ENCODE measurements around the gene GPR137. TPM values are rescaled to one million over a fixed set of nuclear protein-coding genes. Genes with fewer than 3 reads are reported as not detected.

GPR137 gene
- total and polyA plus RNA-seq, 4 donors = 6.7 to 22.2 (median 9.0) TPM

DNA sequence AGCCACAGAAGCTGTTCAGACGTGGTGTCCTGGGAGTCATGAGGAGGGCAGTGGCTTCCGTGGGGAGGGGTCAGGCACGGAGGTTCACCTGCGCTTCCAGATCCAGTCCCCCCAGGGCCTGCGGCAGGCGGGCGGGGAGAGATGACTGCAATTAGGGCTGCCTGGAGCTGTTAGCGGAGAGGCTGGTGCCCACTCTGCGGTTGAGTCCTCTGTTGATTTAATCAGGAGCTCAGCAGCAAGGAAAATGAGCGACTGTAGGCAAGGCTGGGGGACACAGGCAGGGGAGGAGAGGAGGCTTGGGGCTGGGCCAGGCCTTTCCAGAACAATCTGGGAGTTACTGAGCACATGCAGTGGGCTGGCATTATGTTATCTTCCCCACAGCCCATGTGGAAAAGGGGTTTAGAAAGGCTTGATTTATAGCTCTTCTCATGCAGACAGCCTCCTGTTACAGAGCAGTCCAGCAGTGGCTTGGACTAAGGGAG lies 21.2 kb upstream of the GPR137 start:
- WGBS = 96% methylated on average over 10 of the region's 10 CpGs
- Histone ChIP-seq H3K4me1 (ENCODE audit: control insufficient read depth in 4 of 4, insufficient read depth in 4 of 4, low read length in 3 of 4) (peaks cover 5 to 17% (median 14%) of the 10 kb centered on the region in 4 donors), H3K9ac (ENCODE audit: low read depth in 1 of 2, low read length in 2 of 2) (no peak overlapping the region), H3K36me3 (ENCODE audit: control insufficient read depth in 4 of 4, insufficient read depth in 3 of 4, low read depth in 1 of 4, low read length in 3 of 4) (peaks cover 0 to 9% (median 3%) of the 10 kb centered on the region in 4 donors), H3K9me3 (ENCODE audit: control insufficient read depth in 4 of 4, low read length in 3 of 4) (no peaks in the 10 kb centered on the region), H3K4me3 (ENCODE audit: low read depth in 1 of 3, low read length in 3 of 3) (no peak overlapping the region), H3K27ac (ENCODE audit: low read depth in 1 of 2, low read length in 2 of 2) (no peak overlapping the region), H3K27me3 (ENCODE audit: control insufficient read depth in 4 of 4, insufficient read depth in 4 of 4, low read length in 3 of 4) (no peaks in the 10 kb centered on the region)
- DNase-seq (ENCODE audit: low spot score) = no peak
- TF ChIP-seq, protein P1, sequence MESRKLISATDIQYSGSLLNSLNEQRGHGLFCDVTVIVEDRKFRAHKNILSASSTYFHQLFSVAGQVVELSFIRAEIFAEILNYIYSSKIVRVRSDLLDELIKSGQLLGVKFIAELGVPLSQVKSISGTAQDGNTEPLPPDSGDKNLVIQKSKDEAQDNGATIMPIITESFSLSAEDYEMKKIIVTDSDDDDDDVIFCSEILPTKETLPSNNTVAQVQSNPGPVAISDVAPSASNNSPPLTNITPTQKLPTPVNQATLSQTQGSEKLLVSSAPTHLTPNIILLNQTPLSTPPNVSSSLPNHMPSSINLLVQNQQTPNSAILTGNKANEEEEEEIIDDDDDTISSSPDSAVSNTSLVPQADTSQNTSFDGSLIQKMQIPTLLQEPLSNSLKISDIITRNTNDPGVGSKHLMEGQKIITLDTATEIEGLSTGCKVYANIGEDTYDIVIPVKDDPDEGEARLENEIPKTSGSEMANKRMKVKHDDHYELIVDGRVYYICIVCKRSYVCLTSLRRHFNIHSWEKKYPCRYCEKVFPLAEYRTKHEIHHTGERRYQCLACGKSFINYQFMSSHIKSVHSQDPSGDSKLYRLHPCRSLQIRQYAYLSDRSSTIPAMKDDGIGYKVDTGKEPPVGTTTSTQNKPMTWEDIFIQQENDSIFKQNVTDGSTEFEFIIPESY (IDR thresholded peaks at IDR 0.05) = no peak
- no peak for TF ChIP-seq RXRA (IDR thresholded peaks at IDR 0.05)
- no peak for TF ChIP-seq JUND (IDR thresholded peaks at IDR 0.05)
- no peak for TF ChIP-seq RAD21 (IDR thresholded peaks at IDR 0.05)
- no peak for TF ChIP-seq NR2F2 (IDR thresholded peaks at IDR 0.05)
- TF ChIP-seq FOXA1 (IDR thresholded peaks at IDR 0.05) = no peak
- TF ChIP-seq, protein P2, sequence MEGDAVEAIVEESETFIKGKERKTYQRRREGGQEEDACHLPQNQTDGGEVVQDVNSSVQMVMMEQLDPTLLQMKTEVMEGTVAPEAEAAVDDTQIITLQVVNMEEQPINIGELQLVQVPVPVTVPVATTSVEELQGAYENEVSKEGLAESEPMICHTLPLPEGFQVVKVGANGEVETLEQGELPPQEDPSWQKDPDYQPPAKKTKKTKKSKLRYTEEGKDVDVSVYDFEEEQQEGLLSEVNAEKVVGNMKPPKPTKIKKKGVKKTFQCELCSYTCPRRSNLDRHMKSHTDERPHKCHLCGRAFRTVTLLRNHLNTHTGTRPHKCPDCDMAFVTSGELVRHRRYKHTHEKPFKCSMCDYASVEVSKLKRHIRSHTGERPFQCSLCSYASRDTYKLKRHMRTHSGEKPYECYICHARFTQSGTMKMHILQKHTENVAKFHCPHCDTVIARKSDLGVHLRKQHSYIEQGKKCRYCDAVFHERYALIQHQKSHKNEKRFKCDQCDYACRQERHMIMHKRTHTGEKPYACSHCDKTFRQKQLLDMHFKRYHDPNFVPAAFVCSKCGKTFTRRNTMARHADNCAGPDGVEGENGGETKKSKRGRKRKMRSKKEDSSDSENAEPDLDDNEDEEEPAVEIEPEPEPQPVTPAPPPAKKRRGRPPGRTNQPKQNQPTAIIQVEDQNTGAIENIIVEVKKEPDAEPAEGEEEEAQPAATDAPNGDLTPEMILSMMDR (IDR thresholded peaks at IDR 0.05; ENCODE audit: low read depth, low read length, missing input control) = no peak
- no peak for TF ChIP-seq HNF4G (IDR thresholded peaks at IDR 0.05)
- TF ChIP-seq GABPA (IDR thresholded peaks at IDR 0.05 in 1 of 2, conservative IDR thresholded peaks at IDR 0.05 in 1 of 2) = no peak
- no peak for TF ChIP-seq SP1 (IDR thresholded peaks at IDR 0.05)
- TF ChIP-seq, protein P3, sequence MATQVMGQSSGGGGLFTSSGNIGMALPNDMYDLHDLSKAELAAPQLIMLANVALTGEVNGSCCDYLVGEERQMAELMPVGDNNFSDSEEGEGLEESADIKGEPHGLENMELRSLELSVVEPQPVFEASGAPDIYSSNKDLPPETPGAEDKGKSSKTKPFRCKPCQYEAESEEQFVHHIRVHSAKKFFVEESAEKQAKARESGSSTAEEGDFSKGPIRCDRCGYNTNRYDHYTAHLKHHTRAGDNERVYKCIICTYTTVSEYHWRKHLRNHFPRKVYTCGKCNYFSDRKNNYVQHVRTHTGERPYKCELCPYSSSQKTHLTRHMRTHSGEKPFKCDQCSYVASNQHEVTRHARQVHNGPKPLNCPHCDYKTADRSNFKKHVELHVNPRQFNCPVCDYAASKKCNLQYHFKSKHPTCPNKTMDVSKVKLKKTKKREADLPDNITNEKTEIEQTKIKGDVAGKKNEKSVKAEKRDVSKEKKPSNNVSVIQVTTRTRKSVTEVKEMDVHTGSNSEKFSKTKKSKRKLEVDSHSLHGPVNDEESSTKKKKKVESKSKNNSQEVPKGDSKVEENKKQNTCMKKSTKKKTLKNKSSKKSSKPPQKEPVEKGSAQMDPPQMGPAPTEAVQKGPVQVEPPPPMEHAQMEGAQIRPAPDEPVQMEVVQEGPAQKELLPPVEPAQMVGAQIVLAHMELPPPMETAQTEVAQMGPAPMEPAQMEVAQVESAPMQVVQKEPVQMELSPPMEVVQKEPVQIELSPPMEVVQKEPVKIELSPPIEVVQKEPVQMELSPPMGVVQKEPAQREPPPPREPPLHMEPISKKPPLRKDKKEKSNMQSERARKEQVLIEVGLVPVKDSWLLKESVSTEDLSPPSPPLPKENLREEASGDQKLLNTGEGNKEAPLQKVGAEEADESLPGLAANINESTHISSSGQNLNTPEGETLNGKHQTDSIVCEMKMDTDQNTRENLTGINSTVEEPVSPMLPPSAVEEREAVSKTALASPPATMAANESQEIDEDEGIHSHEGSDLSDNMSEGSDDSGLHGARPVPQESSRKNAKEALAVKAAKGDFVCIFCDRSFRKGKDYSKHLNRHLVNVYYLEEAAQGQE (IDR thresholded peaks at IDR 0.05) = no peak
- TF ChIP-seq HNF4A (conservative IDR thresholded peaks at IDR 0.05) = no peak
- no peak for TF ChIP-seq TAF1 (conservative IDR thresholded peaks at IDR 0.05)
- TF ChIP-seq, protein P4, sequence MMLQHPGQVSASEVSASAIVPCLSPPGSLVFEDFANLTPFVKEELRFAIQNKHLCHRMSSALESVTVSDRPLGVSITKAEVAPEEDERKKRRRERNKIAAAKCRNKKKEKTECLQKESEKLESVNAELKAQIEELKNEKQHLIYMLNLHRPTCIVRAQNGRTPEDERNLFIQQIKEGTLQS (IDR thresholded peaks at IDR 0.05) = no peak
- TF ChIP-seq EGR1 (IDR thresholded peaks at IDR 0.05; ENCODE audit: low read depth in 2 of 2) = no peak
- TF ChIP-seq, protein P5, sequence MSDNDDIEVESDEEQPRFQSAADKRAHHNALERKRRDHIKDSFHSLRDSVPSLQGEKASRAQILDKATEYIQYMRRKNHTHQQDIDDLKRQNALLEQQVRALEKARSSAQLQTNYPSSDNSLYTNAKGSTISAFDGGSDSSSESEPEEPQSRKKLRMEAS (IDR thresholded peaks at IDR 0.05) = no peak
